NCI-H2227 treated with DMSO at 0.1 percent for 48 hours (cell line): ENCODE measurements around the gene CNNM1.

Experiments used
- DNase-seq: peaks from one replicate; lab custom pipeline; 2025; lab: John Stamatoyannopoulos, UW

The CNNM1 gene

GRCh38 chr10:99337901-99338300, 8.7 kb downstream of the CNNM1 start:
- no peak for DNase-seq

DNA sequence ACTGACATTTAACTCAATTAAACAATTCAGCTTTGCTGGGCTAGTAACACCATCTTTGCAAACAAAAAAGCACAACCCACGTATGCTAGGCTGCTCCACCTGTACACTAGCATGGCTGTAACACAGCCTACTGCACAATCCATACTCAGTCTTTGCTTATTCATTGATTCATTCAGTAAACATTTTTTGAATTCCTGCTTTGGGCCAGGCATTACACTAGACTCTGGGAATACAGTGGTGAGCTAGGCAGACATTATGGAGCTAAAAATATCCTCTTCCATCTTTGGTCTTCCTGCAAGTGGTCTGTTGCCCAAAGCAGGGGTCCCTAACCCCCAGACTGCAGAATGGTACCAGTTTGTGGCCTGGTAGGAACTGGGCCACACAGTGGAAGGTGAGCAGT, 9.9 kb downstream of the CNNM1 start:
- no peak for DNase-seq

DNA sequence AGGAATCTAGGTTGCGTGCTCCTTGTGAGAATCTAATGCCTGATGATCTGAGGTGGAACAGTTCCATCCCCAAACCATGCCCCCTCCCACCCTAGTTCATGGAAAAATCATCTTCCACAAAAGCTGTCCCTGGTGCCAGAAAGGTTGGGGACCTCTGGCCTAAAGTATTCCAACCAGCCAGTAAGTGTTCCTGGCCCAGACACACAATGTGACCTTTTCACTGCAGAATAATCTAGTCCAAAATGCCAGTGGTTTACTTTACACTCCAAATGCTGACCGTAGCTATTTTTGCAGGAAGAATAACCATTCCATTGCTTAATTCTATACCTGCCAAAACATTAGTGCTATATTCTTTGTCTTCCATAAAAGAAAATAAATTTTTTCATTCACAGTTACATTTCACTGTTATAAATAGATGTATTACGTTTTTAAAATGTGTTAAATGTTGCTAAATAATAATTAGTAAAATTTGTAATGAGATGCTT, 10.4 kb downstream of the CNNM1 start:
- no peak for DNase-seq

DNA sequence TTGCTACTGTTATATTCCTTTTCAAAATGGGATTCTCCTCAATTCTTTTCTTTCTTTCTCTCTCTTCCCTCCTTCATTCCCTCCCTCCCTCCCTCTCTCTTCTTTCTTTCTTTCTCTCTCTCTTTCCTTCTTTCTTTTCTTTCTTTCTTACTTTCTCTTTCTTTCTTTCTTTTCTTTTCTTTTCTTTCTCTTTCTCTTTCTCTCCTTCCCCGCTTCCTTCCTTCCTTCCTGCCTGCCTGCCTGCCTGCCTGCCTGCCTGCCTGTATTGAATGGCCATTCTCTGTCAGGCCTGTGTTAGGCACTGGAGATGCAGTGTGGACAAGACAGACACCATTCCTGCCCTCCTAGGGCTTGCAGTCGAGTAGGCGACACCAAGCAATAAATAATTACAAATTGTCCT, 11.5 kb downstream of the CNNM1 start:
- DNase-seq: no peak

GRCh38 chr10:99341248-99341647, 12.1 kb downstream of the CNNM1 start:
- DNase-seq: no peak

- DNase-seq: no peak
Observed at GRCh38 chr10:99341860-99342490, 12.8 kb downstream of the CNNM1 start.

DNA sequence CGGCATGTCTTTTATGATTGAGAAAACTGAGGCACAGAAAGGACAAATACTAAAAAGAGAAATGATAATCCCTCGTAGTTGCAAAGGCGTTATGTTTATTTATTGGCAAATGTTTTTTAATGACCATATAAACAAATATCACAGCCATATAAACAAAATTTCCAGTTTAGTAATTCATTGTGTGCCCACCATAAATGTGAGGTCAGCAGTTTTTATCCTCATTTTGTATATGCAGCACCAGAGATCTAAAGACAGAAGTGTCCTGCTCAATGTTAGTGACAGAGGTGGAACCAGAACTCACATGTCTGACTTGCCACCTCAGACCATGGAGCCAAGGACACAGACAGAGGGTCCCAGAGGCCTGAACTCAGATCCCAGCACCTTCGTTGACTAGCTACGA, 14.1 kb downstream of the CNNM1 start:
- no peak for DNase-seq

GRCh38 chr10:99344715-99345114, 15.6 kb downstream of the CNNM1 start:
- DNase-seq: no peak

- no peak for DNase-seq
Observed at GRCh38 chr10:99345350-99345749, 16.2 kb downstream of the CNNM1 start.

GRCh38 chr10:99346247-99346646, 17.1 kb downstream of the CNNM1 start:
- DNase-seq: no peak

DNA sequence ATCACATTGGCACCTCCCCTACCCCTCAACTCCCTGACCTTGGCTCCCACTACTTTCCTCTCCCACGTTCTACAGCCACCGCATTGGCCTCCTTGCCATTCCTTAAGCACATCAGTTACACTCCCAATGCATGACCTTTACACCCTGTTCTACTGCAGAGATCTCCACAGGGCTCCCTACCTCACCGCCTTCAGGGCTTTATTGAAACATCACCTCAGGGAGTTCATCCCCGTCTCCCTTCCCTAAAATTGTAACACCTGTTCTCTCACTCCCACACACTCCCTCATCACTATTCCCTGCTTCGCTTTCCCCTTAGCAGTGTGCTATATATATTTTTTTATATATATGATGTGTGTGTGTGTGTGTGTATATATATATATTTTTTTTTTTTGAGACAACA, 18.5 kb downstream of the CNNM1 start:
- DNase-seq: no peak

DNA sequence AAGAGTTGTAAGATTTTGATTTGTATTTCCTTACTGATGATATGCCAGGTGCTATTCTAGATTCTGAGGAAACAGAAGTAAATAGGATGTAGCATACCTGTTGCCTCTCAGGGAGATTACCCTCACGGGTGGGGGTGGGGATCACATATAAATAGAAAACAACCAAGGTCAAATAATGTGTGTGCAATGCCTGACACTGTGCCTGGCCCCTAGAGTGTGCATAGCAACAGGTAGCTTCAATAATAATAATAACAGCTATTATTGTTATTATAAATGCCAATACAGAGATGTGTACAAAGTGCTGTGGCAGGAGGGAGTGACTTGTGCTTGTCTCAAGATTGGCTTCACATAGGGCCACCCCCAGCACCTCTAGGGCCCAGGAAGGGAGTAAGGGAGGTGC, 24.0 kb downstream of the CNNM1 start:
- no peak for DNase-seq

- DNase-seq: no peak
Observed at GRCh38 chr10:99357691-99358090, 28.5 kb downstream of the CNNM1 start.

- DNase-seq: no peak
Observed at GRCh38 chr10:99358101-99358500, 28.9 kb downstream of the CNNM1 start.

DNA sequence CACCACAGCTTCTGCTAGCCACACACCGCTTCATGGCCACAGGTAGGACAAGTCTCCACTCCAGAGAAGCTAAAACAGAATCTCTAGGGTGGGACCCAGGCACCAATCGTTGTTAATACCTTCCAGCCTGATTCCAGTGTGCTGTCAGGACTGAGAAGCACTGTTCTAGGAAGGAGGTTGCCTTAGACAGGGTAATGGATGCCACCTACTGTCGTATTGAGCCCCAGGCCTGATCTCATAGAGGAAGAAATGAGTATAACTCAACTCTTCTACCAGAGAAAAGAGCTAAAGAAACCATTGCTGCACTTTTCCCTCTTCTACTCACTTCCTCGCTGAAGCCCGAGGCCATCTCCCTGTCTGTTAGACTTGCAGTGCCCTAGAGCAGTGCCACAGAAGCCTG, 31.8 kb downstream of the CNNM1 start:
- DNase-seq: no peak

GRCh38 chr10:99364125-99364524, 35.0 kb downstream of the CNNM1 start:
- no peak for DNase-seq

GRCh38 chr10:99365311-99365710, 36.2 kb downstream of the CNNM1 start:
- DNase-seq: no peak

DNA sequence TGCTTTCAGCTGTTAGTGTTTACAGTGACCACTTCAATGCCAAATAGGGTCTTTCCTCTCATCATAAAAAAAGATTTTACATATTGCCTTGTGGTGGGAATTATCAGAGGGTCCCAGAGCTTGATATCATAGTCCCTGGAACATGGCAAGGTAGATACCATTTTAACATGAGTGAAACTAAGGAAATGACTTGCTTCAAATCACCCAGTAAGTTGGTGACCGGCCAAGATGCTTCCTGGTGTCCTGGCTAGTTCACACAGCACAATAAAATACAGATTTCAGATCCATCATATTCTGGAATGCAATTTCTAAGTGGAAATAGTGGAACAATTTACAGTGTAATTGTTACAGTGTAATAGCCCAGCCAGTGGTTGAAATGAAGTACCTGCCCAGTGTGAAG, 36.6 kb downstream of the CNNM1 start:
- no peak for DNase-seq

- no peak for DNase-seq
Observed at GRCh38 chr10:99366666-99367065, 37.5 kb downstream of the CNNM1 start.

GRCh38 chr10:99368646-99369045, 39.5 kb downstream of the CNNM1 start:
- no peak for DNase-seq

DNA sequence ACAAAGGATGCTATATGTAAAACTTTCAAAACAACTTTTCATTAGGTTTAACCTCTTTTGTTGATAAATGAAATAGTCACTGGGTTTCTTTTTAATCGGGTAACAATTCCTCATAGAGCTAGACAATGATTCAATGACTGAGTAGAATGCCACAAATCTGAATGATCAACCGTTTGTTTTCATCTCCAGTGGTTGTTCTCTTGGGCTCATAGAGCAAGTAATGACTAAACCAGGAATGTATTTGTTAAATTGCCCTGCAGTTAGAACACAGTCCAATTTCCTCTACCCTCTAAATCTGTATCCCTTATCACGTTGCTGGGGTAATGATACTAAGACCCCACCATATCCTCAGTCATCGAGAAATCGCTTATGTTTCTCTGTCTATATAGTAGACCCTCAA, 40.0 kb downstream of the CNNM1 start:
- DNase-seq: no peak

DNA sequence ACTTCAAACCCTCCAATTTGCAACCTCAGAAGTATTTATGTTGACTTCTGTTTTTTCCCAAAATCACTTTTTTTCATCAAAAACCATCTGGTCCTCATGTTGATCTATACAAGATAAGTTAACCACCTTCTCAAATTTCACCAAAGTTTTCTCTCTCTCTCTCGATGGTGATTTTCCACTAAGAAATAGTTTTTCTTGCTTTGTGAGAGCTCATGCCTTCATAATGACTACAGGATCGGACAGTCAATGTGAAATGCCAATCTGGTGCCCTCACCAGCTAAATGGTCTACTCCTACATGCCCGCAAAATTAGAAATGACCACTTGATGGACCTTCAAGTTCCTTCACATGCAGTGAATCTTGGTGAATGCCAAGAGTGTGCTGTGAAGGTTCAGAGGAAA, 40.4 kb downstream of the CNNM1 start:
- no peak for DNase-seq

- no peak for DNase-seq
Observed at GRCh38 chr10:99370993-99371392, 41.8 kb downstream of the CNNM1 start.

GRCh38 chr10:99372546-99373271, 43.6 kb downstream of the CNNM1 start:
- DNase-seq: no peak
